HG02970 (cell line): ENCODE measurements around the gene FANK1.

Source experiments
- ATAC-seq: cut with Tn5 transposase; IDR thresholded peaks from one replicate; pipeline ENCODE4 v1.9.1; 2021; ENCODE audit warnings: mild to moderate bottlenecking, moderate library complexity, moderate number of reproducible peaks; ENCODE audit not compliant: unreplicated experiment, low FRiP score

Gene FANK1

GRCh38 chr10:125984346-125984745, 88.0 kb downstream of the FANK1 start:
- no peak for ATAC-seq

- ATAC-seq: no peak
Measured at GRCh38 chr10:125984865-125985495, 88.6 kb downstream of the FANK1 start.

- ATAC-seq: no peak
Measured at GRCh38 chr10:125985557-125986240, 89.3 kb downstream of the FANK1 start.

- ATAC-seq: no peak
Measured at GRCh38 chr10:125989791-125990190, 93.4 kb downstream of the FANK1 start.

GRCh38 chr10:125990974-125991373, 94.6 kb downstream of the FANK1 start:
- ATAC-seq: no peak

GRCh38 chr10:125991392-125991791, 95.0 kb downstream of the FANK1 start:
- ATAC-seq: no peak

- no peak for ATAC-seq
Measured at GRCh38 chr10:125992254-125992653, 95.9 kb downstream of the FANK1 start.

GRCh38 chr10:125994601-125995000, 98.2 kb downstream of the FANK1 start:
- ATAC-seq: no peak

GRCh38 chr10:125995726-125996304, 99.5 kb downstream of the FANK1 start:
- ATAC-seq: no peak

GRCh38 chr10:125997586-125997985, 101.2 kb downstream of the FANK1 start:
- ATAC-seq: no peak

GRCh38 chr10:125999694-126000093, 103.3 kb downstream of the FANK1 start:
- no peak for ATAC-seq

GRCh38 chr10:126001576-126001975, 105.2 kb downstream of the FANK1 start:
- no peak for ATAC-seq

GRCh38 chr10:126004752-126005151, 108.4 kb downstream of the FANK1 start:
- no peak for ATAC-seq

- no peak for ATAC-seq
Measured at GRCh38 chr10:126006264-126006663, 109.9 kb downstream of the FANK1 start.

- no peak for ATAC-seq
Measured at GRCh38 chr10:126006906-126007305, 110.5 kb downstream of the FANK1 start.

- ATAC-seq: no peak
Measured at GRCh38 chr10:126009650-126010049, 113.3 kb downstream of the FANK1 start.

- no peak for ATAC-seq
Measured at GRCh38 chr10:126011995-126012394, 115.6 kb downstream of the FANK1 start.

GRCh38 chr10:126012485-126012884, 116.1 kb downstream of the FANK1 start:
- no peak for ATAC-seq

- no peak for ATAC-seq
Measured at GRCh38 chr10:126013489-126014281, 117.3 kb downstream of the FANK1 start.

GRCh38 chr10:126014309-126014708, 117.9 kb downstream of the FANK1 start:
- ATAC-seq: no peak

- ATAC-seq: no peak
Measured at GRCh38 chr10:126015413-126015812, 119.0 kb downstream of the FANK1 start.
